HK-2 (cell line): ENCODE data around the gene MYOG.

Experiments used
- DNase-seq: peaks from one replicate; pipeline ENCODE4 v3.0.0-alpha.2; 2018; ENCODE audit not compliant: unreplicated experiment

The MYOG gene

DNA sequence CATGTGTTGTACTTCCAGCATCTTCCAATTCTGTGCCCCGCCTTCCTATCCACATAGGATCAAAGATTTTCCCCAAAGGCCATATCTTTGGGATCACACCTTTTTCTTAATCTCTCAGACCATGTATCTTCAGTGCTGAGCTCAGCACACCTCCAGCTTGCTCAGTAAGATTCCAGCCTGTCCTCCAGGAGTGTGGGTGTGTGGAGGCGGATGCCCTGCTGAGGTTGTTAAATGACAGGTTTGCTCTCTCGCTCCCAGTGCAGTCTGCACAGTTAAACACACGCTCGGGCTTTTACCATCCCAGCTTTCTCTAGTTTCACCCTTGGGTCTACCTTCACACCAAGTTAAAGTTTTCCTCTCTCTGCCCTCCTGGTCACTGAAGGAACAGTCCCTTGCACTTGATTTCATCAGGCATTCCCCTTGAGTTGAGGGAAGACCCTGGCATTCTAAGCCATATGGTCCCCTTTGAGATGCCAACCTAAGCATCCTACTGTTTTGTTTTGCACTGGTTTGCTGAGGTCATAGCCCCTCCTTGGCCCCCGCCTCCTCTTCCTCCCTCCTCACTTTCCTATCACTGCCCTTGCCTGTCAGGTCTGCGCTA lies 13.7 kb downstream of the MYOG start:
- no peak for DNase-seq

- no peak for DNase-seq
Observed at GRCh38 chr1:203069030-203069747, 16.6 kb downstream of the MYOG start.

GRCh38 chr1:203066965-203067364 lies 18.8 kb downstream of the MYOG start:
- DNase-seq: no peak

- no peak for DNase-seq
Observed at GRCh38 chr1:203065986-203066385, 19.8 kb downstream of the MYOG start.

DNA sequence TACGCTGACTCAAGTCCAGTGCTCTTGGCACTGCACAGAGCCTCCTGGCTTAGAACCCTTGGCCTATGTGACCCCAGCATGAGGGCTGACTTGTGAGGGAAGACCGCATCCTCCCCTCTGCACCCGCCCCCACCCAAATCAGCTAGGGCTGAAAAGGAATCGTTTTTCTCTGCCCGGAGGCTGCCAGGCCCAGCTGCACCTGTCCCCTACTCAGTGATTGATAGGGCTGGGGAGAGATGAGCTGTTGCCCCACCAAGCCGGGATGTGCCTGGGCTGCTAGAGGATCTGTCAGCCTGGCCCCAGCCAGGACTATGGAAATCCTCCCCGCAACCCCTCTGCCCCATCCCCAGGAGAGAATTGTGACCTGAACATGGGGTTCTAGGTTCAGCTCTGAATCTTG lies 20.6 kb downstream of the MYOG start:
- DNase-seq: no peak

GRCh38 chr1:203063287-203063686 lies 22.5 kb downstream of the MYOG start:
- DNase-seq: no peak

GRCh38 chr1:203060115-203060514 lies 25.7 kb downstream of the MYOG start:
- no peak for DNase-seq

DNA sequence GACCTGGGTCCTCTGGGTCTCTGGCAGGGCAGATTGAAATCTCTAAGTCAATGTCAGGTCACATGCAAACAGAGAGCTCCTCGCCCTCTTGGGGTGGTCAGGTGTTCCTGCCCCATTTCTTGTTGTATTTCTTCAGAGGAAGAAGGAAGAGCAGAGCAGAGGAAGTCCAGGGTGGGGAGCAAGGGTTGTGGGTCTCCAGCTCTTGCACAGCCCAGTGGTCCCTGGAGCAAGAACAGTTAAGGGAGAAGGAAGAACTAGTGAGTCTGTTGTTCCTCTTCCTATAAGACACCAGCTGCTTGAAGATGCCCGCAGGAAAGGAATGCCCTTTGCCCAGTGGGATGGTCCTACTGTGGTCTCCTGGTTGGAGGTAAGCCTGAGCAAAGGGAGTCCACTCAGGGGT lies 26.3 kb downstream of the MYOG start:
- DNase-seq: no peak

GRCh38 chr1:203058676-203058935 lies 27.2 kb downstream of the MYOG start:
- no peak for DNase-seq

DNA sequence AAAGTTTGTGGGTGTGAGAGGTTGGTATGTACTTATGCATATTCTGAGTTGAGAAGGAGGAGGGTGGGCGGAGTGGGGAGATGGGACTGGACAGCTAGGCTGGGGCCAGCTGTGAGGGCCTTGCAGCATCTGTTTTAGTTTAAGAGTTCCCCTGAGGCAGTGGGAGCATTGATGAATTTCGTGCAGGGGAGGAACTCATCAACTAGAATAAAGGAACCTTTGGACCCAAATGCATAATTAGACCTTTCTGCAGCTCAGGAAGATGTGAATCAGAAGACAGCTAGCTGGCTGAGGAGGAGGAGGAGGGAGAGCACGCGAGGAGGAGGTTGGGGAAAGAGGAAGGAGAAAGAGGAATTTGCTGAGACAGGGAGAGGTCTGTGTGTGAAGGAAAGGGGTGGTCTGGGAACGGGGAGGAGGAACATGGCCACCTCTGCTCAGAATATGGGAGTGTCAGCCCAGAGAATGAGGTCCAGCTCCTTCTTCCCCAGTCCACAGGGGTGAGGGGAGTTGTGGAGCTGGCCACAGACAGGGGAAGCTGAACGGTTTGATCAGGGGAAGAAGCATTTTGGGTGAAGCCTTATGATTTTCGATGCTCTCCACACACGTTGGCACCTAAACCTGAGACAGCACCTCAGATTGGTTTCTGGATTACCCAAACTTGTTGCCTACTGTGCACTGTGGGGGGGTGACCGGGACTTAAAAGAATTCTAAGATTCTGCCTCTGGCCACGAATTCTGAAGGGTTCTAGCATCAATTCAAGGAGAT lies 27.7 kb downstream of the MYOG start:
- DNase-seq: no peak

GRCh38 chr1:203056516-203056915 lies 29.3 kb downstream of the MYOG start:
- no peak for DNase-seq

- no peak for DNase-seq
Observed at GRCh38 chr1:203056012-203056411, 29.8 kb downstream of the MYOG start.

- DNase-seq: no peak
Observed at GRCh38 chr1:203055161-203055799, 30.5 kb downstream of the MYOG start.

- no peak for DNase-seq
Observed at GRCh38 chr1:203054642-203055041, 31.2 kb downstream of the MYOG start.

DNA sequence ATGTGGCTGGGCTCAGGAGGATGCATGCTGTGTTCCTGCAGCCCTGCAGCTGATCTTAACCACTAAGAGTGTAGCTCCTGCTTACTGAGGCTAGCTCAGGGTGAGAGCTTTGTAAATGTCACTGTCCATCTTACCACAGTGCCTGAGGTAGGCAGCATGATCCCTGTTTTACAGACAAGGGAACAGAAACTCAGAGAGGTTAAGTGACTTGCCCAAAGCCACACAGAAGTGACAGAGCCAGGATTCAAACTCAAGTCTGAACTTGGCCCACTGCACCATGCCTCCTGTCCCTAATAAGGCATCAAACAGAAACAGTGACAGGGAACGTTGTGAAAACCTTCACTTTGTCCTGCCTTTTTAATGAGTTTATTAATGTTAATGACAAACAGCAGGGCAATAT lies 31.6 kb downstream of the MYOG start:
- DNase-seq: no peak

DNA sequence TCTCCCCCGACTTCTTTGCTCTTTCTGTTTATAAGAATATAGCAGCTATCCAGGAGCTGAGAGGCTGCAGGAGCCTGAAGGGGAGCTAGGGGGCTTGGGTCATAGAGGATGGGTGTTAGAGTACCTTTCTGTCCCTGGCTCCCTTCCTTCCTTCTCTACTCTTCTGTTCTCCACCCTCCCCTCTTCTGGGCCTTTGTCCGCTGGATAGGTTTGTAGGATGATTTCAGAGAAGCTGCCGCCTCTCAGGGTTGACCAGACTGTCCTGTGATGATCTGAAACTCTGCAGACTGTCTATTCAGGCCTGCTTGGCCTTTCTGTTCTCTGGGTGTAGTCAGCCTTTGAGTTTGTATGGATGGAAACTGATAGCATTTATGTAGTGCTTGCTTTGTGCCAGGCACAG lies 33.2 kb downstream of the MYOG start:
- DNase-seq: no peak

GRCh38 chr1:203051841-203052324 lies 33.9 kb downstream of the MYOG start:
- no peak for DNase-seq

DNA sequence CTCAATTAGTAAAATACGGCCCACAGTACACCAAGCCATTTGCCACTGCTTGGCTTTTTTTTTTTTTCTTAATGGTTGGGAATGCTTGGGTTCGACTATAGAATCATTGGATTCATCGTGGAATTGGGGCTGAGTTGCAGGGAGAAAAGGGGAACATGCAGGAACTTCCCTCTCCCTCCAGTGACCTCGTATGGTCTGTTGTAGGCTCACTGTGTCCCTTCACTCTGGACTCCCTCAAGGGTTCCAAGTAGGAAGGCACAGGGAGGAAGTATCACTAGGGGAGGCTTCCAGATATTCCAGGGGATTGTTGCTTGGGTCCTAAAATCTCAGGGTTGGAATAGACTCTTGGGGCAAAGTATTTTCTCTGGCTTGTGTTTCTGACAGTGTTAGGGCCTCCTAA lies 35.0 kb downstream of the MYOG start:
- no peak for DNase-seq

GRCh38 chr1:203049576-203050180 lies 36.1 kb downstream of the MYOG start:
- no peak for DNase-seq

DNA sequence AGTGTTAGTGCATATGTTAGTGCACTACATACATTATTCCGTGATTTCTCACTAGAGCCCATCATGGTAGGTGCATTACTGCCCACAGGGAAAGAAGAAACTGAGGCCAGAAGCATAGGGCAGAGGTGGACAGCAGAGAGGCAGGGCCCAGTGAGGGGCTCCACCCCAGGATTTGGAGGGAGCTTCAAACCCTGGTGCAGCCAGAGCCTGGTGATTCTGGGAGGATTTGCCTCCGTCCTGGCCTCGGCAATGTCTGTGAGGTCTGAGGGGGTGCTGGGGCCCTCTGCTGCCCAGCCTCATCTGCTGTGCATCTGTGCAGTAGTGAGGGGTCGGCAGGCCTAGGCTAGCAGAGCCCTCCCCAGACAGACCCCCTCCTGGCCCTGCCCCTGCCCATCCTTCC lies 36.7 kb downstream of the MYOG start:
- no peak for DNase-seq

- no peak for DNase-seq
Observed at GRCh38 chr1:203048555-203049051, 37.2 kb downstream of the MYOG start.

DNA sequence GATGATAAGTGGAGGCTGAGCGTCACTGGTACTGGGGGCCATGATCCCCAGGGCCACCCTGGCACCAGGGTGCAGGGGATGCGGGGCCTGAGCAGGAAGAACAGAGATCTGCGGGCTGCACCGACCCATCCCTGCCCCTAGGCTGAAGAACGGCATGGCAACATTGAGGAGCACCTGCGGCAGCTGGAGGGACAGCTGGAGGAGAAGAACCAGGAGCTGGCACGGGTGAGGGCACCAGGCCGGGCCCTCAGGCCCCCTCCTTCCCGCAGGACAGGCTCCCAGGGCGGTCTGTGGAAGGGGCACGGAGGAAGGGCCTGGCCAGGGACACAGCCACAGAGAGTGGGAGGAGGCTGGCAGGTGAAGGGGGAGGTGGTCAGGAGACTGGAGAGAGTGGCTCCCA lies 37.7 kb downstream of the MYOG start:
- no peak for DNase-seq
